Esophagus muscularis mucosa (tissue), 4 donors: ENCODE results near the gene CCDC170.

Experiments used
- CTCF ChIP-seq, 3 experiments: fragments of 200-600 bp in 2 of 3; fragments of 450-650 bp in 1 of 3; sonication (generic) in 2 of 3; IDR thresholded peaks; one replicate each; pipeline ENCODE4 v1.5.1; 2017 to 2019; ENCODE audit warnings: antibody characterized with exemption in 3 of 3, mild to moderate bottlenecking in 2 of 3, moderate library complexity in 1 of 3
- EP300 ChIP-seq: sonication (generic); formaldehyde crosslinking; IDR thresholded peaks from one replicate; pipeline ENCODE4 v1.6.1; 2017; ENCODE audit warnings: antibody characterized with exemption
- POLR2A ChIP-seq: fragments of 450-650 bp; IDR thresholded peaks from one replicate; pipeline ENCODE4 v1.6.1; 2017; ENCODE audit warnings: antibody characterized with exemption, moderate library complexity, mild to moderate bottlenecking, low read depth
- POLR2AphosphoS5 ChIP-seq, 2 donors: sonication (generic); formaldehyde crosslinking; IDR thresholded peaks; one replicate each; pipeline ENCODE4 v1.6.1; 2017; ENCODE audit warnings: antibody characterized with exemption in 2 of 2

- TF ChIP-seq POLR2A = no peak
- TF ChIP-seq EP300 = no peak
- TF ChIP-seq POLR2AphosphoS5 (IDR thresholded peaks at IDR 0.05) = no peak
- no peak for TF ChIP-seq CTCF (IDR thresholded peaks at IDR 0.05)
These were observed 1.6 kb downstream of the CCDC170 start for GRCh38 chr6:151495380-151495779.
